ENCODE results near the gene FAM114A1.
A peak's percentile ranks its signal among the peaks of the same experiment; 100 is the strongest.

FAM114A1 gene

DNA sequence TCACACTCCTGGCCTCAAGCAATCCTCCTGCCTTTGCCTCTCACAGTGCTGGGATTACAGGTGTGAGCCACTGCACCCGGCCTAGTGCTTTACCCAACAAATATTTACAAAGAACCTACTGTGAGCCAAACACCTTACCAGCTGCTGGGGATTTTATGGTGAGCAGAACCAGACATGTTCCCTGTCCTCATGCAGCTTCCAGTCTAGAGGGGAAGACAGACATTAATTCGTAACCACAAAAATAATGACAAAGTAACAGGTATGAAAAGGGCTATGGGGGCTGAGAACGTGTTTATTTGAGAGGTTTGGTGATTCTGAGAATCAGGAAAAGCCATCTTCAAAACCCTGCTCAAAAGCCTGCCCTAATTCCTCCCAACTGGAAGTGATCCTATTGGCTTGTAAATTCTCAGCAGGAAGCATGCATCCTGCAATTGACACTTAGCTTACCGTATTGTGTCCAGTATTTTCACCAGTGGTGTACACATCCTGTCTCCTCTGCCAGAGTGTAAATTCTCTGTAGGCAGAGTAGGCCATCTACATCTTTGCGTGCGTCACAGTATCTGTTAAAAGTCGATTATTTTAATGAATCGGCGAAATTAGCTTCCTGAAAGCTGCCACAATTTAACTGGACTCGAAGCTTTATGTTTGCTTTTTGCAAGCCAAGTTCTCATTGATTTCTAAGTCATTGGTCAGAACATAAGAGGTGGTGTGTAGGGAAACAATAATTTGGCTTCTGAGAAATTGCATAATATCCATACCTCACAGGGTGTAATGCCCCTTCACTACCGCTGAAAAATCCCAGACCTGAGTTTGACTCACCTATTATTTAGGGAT, 97.6 kb downstream of the FAM114A1 start:
- TF ChIP-seq, protein P1, sequence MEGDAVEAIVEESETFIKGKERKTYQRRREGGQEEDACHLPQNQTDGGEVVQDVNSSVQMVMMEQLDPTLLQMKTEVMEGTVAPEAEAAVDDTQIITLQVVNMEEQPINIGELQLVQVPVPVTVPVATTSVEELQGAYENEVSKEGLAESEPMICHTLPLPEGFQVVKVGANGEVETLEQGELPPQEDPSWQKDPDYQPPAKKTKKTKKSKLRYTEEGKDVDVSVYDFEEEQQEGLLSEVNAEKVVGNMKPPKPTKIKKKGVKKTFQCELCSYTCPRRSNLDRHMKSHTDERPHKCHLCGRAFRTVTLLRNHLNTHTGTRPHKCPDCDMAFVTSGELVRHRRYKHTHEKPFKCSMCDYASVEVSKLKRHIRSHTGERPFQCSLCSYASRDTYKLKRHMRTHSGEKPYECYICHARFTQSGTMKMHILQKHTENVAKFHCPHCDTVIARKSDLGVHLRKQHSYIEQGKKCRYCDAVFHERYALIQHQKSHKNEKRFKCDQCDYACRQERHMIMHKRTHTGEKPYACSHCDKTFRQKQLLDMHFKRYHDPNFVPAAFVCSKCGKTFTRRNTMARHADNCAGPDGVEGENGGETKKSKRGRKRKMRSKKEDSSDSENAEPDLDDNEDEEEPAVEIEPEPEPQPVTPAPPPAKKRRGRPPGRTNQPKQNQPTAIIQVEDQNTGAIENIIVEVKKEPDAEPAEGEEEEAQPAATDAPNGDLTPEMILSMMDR (IDR thresholded peaks at IDR 0.05; ENCODE audit: low read depth, low read length): no peak
- DNase-seq (ENCODE audit: low read depth, low spot score): no peak
- H3K4me3 ChIP-seq (ENCODE audit: low read depth, low read length): no peak overlapping the region

GRCh38 chr4:38965866-38966265, 98.3 kb downstream of the FAM114A1 start:
- in situ Hi-C loops (cut with HindIII; ENCODE audit: low sequenced_read_pairs): no loop called here
- no peak for DNase-seq (ENCODE audit: low read depth, low spot score)
- TF ChIP-seq, protein P1 (IDR thresholded peaks at IDR 0.05; ENCODE audit: low read depth, low read length): no peak
- H3K4me3 ChIP-seq (ENCODE audit: low read depth, low read length): no peak overlapping the region

More for the DNA sequence above, 97.6 kb downstream of the FAM114A1 start:
- in situ Hi-C loops (cut with HindIII; ENCODE audit: low sequenced_read_pairs): no loop called here

DNA sequence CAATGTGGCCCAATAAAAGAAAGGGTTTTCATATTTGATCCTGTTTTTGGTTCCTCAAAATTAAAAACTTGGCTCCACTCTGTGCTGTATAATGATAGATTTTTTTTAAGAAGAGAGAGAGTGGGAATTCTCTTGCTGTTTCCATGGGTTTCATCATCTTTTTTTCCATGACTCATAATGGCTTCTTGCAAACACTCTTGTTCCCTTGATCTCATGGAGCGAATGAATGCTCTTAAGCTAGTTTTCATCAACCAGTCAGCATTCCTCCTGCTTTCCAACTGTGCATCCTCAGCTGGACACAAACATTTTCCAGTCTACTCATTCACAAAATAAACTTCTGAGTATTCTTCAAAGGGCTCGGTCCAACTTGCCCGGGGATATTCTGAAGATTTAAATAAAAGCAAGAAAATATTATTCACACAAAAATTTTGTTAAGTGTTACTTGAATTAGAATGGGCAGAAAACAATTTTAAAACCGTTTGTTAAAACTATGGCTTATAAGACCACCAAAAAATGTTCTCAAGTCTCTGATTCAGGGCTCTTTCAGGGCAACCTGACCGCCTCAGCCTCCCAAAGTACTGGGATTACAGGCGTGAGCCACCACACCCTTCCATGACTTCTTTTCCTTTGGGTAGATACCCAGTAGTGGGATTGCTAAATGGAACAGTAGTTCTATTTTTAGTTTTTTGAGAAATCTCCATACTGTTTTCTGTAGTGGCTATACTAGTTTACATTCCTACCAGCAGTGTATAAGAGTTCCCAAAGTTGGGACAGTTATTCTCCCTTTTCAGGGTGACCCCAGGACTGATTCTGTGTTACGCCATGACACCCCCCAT, 99.9 kb downstream of the FAM114A1 start:
- in situ Hi-C loops (cut with HindIII; ENCODE audit: low sequenced_read_pairs): no loop called here
- no peak overlapping the region for H3K4me3 ChIP-seq (ENCODE audit: low read depth, low read length)
- TF ChIP-seq, protein P1 (IDR thresholded peaks at IDR 0.05; ENCODE audit: low read depth, low read length): no peak
- DNase-seq (ENCODE audit: low read depth, low spot score): peak; percentile 98

GRCh38 chr4:38968668-38969067, 101.1 kb downstream of the FAM114A1 start:
- TF ChIP-seq, protein P1 (IDR thresholded peaks at IDR 0.05; ENCODE audit: low read depth, low read length): no peak
- in situ Hi-C loops (cut with HindIII; ENCODE audit: low sequenced_read_pairs): no loop called here
- no peak for DNase-seq (ENCODE audit: low read depth, low spot score)
- no peak overlapping the region for H3K4me3 ChIP-seq (ENCODE audit: low read depth, low read length)

DNA sequence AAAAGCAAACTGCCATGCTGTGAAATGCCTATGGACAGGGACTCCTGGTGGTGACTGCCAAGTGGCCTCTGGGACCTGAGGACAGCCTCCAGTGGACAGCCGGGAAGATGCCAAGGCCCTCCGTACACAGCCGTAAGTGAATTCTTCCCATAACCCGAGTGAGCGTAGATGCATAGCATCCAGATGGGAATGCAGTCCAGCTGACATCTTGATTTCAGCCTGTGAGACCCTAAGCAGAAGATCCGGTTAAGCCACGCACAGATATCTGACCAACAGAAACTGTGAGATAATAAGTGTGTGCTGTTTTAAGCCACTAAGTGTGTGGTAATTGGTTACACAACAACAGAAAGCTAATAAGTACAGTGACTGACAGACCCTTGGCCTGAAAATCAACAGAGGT, 108.7 kb downstream of the FAM114A1 start:
- in situ Hi-C loops (cut with HindIII; ENCODE audit: low sequenced_read_pairs): no loop called here
- no peak overlapping the region for H3K4me3 ChIP-seq (ENCODE audit: low read depth, low read length)
- no peak for DNase-seq (ENCODE audit: low read depth, low spot score)
- TF ChIP-seq, protein P1 (IDR thresholded peaks at IDR 0.05; ENCODE audit: low read depth, low read length): no peak

DNA sequence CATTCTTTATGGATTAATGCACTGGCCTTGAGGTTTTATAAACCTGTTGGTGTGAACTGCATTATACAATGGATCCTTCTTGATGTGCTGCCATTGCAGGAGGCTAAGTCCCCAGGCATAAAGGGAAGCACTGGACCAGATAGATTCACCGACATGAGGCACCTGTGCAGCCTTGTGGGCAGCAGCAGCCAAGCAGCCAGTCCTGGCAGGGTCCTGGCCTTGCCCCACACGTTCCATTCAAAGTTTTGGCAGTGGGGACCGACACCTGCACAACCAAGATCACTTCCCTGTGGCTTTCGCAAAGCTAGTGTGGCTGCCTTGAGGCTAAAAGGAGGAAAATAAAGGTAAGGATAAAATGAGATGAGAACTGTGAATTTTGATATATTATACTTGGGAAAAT, 111.5 kb downstream of the FAM114A1 start:
- H3K4me3 ChIP-seq (ENCODE audit: low read depth, low read length): no peak overlapping the region
- in situ Hi-C loops (cut with HindIII; ENCODE audit: low sequenced_read_pairs): no loop called here
- TF ChIP-seq, protein P1 (IDR thresholded peaks at IDR 0.05; ENCODE audit: low read depth, low read length): no peak
- no peak for DNase-seq (ENCODE audit: low read depth, low spot score)
